Neuron (in vitro differentiated cells): ENCODE measurements around the gene NFRKB.
"Not testable (repeated sequence)": the region's sequence is repeated elsewhere in the genome, so short reads cannot be mapped to it uniquely, and the experiment has no call there.

Experiments used
- H2AFZ ChIP-seq: one replicate; pipeline ENCODE4 v1.6.1; 2013; ENCODE audit warnings: low read depth, mild to moderate bottlenecking, inconsistent platforms, low read length, moderate library complexity
- H3K27me3 ChIP-seq: one replicate; pipeline ENCODE4 v1.6.1; 2013; ENCODE audit warnings: low read length; ENCODE audit not compliant: insufficient read depth
- H3K36me3 ChIP-seq: one replicate; pipeline ENCODE4 v1.6.1; 2013; ENCODE audit warnings: low read length; ENCODE audit not compliant: insufficient read depth
- H3K4me1 ChIP-seq: one replicate; pipeline ENCODE4 v1.6.1; 2013; ENCODE audit warnings: low read length; ENCODE audit not compliant: insufficient read depth
- H3K4me3 ChIP-seq: 2 replicates; pipeline ENCODE4 v1.5.1; 2013; ENCODE audit warnings: mild to moderate bottlenecking, low read length, moderate library complexity
- H3K9me3 ChIP-seq: one replicate; pipeline ENCODE4 v1.6.1; 2013; ENCODE audit warnings: low read length

Gene NFRKB

DNA sequence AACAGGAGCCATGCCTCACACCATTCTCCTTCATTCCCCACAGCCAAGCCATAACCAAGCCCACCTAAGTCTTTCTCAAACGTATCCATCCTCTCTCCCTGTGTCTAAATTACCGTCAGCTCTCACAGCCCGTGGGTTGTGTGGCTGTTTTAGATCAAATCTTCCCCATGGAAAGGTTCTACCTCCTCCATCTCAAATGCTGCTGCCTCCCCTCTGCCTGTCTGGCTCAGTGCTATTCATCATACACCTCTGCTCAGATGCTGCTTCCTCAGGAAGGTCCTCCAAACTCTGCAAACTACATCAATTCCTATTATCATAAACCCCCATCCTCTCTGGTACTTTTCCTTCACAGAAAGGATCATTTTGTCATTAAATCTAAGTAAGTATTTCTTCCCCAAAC lies 15.1 kb downstream of the NFRKB start:
- peaks cover 91% of the 10 kb centered on the region for H3K36me3 ChIP-seq
- H3K4me3 ChIP-seq = no peak overlapping the region
- no peaks in the 10 kb centered on the region for H3K9me3 ChIP-seq
- H3K4me1 ChIP-seq = no peaks in the 10 kb centered on the region
- H3K27me3 ChIP-seq = no peaks in the 10 kb centered on the region
- H2AFZ ChIP-seq = no peak overlapping the region

DNA sequence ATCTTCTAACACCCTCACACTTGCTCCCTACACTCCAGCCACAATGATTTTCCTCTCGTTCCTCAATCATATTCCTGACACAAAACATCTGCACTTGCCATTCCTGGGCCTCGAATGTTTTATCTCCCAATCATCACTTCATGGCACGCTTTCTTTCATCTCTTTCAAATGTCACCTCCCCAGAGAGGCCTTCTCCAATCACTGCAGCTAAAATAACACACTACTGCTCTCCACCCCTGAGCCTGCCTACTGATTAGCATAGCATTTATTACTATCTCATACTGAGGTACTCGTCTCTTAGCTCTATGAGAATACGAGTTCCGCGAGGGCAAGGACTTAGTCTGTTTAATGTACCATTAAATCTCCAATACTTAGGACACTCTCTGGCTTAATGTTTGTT lies 23.5 kb downstream of the NFRKB start:
- peaks cover 91% of the 10 kb centered on the region for H3K36me3 ChIP-seq

DNA sequence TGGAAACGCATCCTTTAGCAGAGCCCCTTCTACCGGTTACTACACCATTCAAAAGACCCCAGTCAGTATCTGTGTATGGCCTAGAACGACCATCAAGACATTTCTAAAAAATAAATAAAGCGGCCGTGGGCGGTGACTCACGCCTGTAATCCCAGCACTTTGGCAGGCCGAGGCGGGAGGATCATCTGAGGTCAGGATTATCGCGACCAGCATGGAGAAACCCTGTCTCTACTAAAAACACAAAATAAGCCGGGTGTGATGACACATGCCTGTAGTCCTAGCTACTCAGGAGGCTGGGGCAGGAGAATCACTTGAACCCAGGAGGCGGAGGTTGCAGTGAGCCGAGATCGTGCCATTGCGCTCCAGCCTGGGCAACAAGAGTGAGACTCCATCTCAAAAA lies 26.8 kb downstream of the NFRKB start:
- peaks cover 92% of the 10 kb centered on the region for H3K36me3 ChIP-seq
- H3K4me1 ChIP-seq = not testable (repeated sequence)

More for the DNA sequence above, 23.5 kb downstream of the NFRKB start:
- no peaks in the 10 kb centered on the region for H3K4me1 ChIP-seq
- H3K4me3 ChIP-seq = no peak overlapping the region
- H2AFZ ChIP-seq = no peak overlapping the region
- H3K27me3 ChIP-seq = no peaks in the 10 kb centered on the region
- H3K9me3 ChIP-seq = no peaks in the 10 kb centered on the region

DNA sequence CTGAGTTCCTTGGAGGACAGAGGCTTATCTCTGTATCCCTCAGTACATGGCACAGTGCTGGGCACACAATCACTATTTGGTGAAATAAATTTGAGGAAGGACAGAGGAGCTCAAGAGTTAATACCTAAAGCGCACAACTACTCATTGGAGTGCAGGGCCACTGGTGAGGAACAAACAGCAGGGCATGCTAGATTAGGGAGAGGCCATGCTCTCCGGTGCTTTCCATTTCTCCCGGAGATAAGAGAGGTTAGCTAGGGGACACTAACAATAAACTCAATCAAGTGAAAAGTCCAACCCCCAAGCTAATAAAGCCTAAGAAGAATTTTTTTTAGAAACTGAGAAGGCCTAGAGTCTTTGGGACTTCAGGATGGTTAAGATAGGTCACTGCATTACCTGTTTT lies 29.1 kb downstream of the NFRKB start:
- Histone ChIP-seq H3K9me3 (peaks cover 4% of the 10 kb centered on the region), H3K4me3 (no peak overlapping the region), H2AFZ (no peak overlapping the region), H3K27me3 (no peaks in the 10 kb centered on the region), H3K36me3 (peaks cover 76% of the 10 kb centered on the region), H3K4me1 (peaks cover 10% of the 10 kb centered on the region)

More for the DNA sequence above, 26.8 kb downstream of the NFRKB start:
- not testable (repeated sequence) for H3K4me3 ChIP-seq, H3K9me3 ChIP-seq, H3K27me3 ChIP-seq, H2AFZ ChIP-seq

DNA sequence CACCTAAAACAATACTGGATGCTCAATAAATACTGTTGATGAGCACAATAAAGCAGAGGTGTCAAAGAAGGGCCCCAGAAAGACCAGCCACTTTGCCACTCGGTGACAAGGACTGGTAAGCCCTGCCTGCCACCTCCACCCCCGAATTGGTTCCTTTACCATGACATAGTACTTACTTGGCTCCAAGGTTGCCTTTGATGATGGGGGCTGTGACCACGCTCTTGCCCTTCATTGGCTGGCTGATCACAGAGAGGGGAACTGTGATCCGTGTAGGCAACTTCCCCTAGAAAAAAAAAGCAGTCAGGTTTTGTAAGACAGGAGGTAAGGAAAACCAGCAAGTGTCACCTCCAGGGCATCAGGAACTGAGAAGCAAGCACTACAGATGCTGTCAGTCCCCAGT lies 29.7 kb downstream of the NFRKB start:
- H3K9me3 ChIP-seq = peaks cover 4% of the 10 kb centered on the region
- peaks cover 75% of the 10 kb centered on the region for H3K36me3 ChIP-seq
- H3K4me3 ChIP-seq = no peak overlapping the region
- no peak overlapping the region for H2AFZ ChIP-seq
- H3K27me3 ChIP-seq = no peaks in the 10 kb centered on the region
- peaks cover 10% of the 10 kb centered on the region for H3K4me1 ChIP-seq

DNA sequence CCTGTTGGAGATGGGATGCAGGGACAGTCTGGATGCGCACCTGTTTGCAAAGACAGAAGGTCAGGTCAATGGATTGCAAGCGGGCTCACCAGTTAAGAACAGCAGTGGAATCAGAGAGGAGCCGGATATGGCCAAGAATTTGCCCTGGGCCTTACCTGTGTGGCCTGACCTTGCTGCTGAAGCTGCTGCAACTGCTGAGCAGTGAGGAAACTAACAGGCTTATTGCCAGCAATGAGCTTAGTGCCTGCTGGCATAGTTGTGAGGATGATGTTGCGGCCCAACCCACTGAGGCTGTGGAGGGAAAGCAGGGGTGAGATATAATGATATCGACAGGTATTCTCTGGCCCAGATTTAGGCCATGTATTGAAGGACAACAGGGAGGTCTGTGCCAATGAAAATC lies 30.6 kb downstream of the NFRKB start:
- Histone ChIP-seq H3K27me3 (no peaks in the 10 kb centered on the region), H3K36me3 (peaks cover 73% of the 10 kb centered on the region), H2AFZ (no peak overlapping the region), H3K9me3 (peaks cover 4% of the 10 kb centered on the region), H3K4me3 (no peak overlapping the region), H3K4me1 (peaks cover 10% of the 10 kb centered on the region)

DNA sequence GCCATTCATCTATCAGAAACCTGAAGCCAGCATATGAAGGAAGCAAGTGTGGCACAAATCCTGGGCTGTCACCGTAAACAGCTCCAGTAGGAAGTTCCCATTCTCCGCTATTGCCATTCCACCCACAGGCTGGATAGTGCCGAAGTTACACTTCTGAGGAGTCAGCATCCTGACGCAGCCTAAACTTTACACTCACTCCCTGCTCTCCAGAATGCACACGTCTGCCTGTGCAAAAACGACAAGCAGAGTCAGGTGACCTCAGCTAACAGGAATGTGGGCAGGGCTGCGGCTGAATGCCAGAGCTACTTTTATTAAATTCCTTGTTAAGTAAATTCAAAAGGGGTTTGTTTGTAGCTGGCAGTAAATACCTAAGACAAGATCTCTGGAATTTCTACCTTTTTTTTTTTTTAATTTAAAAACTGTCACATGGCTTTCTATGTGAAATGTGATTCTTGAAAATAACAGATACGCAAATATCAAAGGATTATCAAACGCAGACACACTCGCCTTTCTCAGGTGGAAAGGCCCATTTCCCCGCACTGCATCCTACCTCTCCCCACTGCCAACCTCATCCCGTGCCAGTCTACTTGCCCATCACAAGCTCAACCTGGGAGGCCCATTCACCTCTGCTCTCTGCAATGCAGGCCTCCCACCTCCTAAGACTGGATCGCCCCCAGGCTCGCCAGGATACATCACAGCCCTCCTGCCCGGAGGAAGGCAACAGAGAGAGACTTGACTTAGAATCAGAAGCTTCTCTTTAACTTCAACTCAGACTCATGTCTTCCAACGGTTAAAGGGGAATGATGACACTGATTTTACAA lies 33.5 kb downstream of the NFRKB start:
- H3K36me3 ChIP-seq = peaks cover 60% of the 10 kb centered on the region
- H3K4me1 ChIP-seq = peaks cover 10% of the 10 kb centered on the region
- no peak overlapping the region for H3K4me3 ChIP-seq
- no peaks in the 10 kb centered on the region for H3K27me3 ChIP-seq
- peaks cover 4% of the 10 kb centered on the region for H3K9me3 ChIP-seq
- no peak overlapping the region for H2AFZ ChIP-seq

DNA sequence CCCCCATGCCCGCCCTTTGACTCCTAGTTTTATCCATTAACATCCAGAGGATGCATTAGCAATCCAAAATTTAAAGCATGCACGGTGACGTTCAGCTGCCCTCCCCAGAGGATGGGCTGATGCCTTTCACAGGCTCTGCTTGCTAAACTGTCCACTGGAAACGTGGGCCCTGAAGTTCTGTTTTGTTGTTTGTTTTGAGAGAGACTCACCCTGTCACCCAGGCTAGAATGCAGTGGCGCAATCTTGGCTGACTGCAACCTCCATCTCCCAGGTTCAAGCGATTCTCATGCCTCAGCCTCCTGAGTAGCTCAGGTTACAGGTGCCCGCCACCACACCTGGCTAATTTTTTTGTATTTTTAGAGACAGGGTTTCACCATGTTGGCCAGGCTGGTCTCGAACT lies 39.3 kb downstream of the NFRKB start:
- H3K36me3 ChIP-seq = peaks cover 20% of the 10 kb centered on the region
- H2AFZ ChIP-seq = no peak overlapping the region
- H3K27me3 ChIP-seq = no peaks in the 10 kb centered on the region
- no peaks in the 10 kb centered on the region for H3K9me3 ChIP-seq
- H3K4me1 ChIP-seq = no peaks in the 10 kb centered on the region
- no peak overlapping the region for H3K4me3 ChIP-seq

DNA sequence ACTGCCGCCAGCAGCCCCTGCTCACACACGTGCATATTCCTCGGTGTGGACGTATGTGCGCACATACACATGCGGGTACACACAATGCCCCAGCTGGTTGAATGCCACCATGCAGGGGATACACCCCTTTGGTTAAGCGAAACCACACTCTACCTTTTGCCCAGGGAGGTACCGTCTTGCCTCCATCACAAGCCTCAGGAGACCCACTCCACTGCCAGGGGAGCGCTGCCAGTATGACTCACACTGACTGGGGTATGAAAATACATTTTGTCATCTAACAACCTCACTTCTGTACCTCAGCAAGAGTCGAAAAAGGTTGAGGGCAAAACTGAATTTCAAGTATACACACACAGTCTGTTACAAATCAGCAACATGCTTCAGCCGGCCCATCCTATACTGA lies 40.3 kb downstream of the NFRKB start:
- Histone ChIP-seq H3K36me3 (peaks cover 13% of the 10 kb centered on the region), H2AFZ (no peak overlapping the region), H3K4me3 (no peak overlapping the region), H3K27me3 (no peaks in the 10 kb centered on the region), H3K4me1 (no peaks in the 10 kb centered on the region), H3K9me3 (no peaks in the 10 kb centered on the region)

DNA sequence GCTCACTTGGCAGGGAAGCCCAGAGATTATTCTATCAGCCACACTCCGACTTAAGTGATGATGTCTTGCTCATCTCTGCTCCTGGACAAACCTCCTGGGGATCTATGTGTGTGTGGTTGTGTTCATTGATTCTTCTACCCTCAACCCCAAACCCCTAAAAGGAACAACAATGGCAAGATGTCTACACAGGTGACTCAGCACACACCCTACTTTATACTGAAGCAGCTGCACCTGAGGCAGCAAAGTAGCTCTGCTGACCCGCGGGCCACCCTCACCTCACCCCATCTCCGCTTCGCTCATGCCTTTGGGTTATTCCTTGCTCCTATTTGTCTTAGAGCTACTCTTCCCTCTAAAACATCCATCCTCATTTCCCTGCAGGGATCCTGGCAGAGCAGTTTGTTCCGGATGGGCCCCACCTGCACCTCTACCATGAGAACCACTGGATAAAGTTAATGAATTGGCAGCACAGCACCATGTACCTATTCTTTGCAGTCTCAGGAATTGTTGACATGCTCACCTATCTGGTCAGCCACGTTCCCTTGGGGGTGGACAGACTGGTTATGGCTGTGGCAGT lies 41.1 kb downstream of the NFRKB start:
- no peak overlapping the region for H2AFZ ChIP-seq
- no peak overlapping the region for H3K4me3 ChIP-seq
- no peaks in the 10 kb centered on the region for H3K9me3 ChIP-seq
- H3K36me3 ChIP-seq = peaks cover 8% of the 10 kb centered on the region
- H3K27me3 ChIP-seq = no peaks in the 10 kb centered on the region
- H3K4me1 ChIP-seq = no peaks in the 10 kb centered on the region

DNA sequence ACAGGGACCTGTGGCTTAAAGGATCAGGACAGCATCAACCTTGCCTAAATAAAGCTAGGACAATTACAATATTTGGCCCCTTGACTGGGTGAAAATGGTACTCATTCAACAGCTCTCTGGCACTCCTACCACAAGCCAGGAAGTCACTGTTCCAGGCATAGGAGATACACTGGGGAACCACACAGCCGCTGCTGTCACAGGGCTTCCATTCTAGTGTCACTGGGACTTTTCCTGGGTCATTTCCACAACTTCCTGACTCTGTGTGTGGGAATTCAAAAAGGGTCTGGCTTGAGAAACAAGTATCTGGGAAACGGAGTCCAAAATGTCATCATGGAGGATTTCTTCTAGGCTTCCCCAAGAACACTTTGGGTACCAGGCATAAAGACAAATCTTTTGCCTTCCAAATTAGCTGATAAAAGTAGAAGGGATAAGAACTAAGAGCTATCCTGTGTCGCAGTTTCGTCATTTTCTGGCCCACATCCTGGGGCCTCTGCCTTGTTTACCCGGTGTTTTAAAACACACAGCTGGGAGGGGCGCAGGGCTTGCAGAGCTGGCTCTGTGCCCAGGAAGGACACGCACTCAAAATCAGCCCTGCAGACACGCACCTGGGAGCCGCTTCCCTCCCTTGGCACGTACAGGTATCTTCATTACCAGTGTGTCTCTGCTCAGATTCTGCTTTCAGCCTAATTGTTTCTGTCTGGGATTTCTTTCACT lies 41.7 kb downstream of the NFRKB start:
- Histone ChIP-seq H3K4me1 (no peaks in the 10 kb centered on the region), H3K9me3 (no peaks in the 10 kb centered on the region), H3K27me3 (no peaks in the 10 kb centered on the region), H2AFZ (no peak overlapping the region), H3K36me3 (peaks cover 6% of the 10 kb centered on the region), H3K4me3 (no peak overlapping the region)

DNA sequence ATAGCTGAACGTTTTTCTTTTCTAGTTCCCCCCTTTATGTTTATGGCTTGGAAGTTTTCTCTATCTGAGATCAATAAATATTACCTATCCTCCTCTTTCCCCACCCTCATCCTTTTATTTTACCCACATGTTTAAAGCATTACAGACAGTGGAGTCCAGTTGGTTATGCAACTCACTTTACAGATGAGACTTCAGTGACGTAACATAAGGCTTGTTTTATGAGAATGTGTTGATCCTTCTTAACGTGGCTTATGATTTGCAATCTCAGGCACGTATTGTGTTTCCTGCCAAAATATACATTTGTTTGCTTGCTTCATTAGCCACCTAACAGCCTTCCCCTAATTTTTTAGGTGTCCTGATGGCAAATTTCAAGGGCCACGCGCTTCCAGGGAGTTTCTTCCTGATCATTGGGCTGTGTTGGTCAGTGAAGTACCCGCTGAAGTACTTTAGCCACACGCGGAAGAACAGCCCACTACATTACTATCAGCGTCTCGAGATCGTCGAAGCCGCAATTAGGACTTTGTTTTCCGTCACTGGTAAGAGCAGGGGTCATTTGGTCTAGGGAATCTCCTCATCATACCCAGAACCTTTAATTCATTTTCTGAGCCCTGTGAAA lies 43.1 kb downstream of the NFRKB start:
- H3K4me3 ChIP-seq = no peak overlapping the region
- no peaks in the 10 kb centered on the region for H3K4me1 ChIP-seq
- no peak overlapping the region for H2AFZ ChIP-seq
- peaks cover under 1% of the 10 kb centered on the region for H3K36me3 ChIP-seq
- H3K27me3 ChIP-seq = no peaks in the 10 kb centered on the region
- no peaks in the 10 kb centered on the region for H3K9me3 ChIP-seq
